HG03135 (cell line): ENCODE results near the gene TRIM16.
A peak's percentile ranks its signal among the peaks of the same experiment; 100 is the strongest.
"Not testable (repeated sequence)": the region's sequence is repeated elsewhere in the genome, so short reads cannot be mapped to it uniquely, and the experiment has no call there.

ENCODE experiments used
- ATAC-seq: cut with Tn5 transposase; IDR thresholded peaks from one replicate; pipeline ENCODE4 v1.9.1; 2021; ENCODE audit warnings: mild to moderate bottlenecking, moderate library complexity; ENCODE audit not compliant: unreplicated experiment

TRIM16 gene

GRCh38 chr17:15659236-15659635, 24.9 kb downstream of the TRIM16 start:
- no peak for ATAC-seq

GRCh38 chr17:15658296-15658695, 25.8 kb downstream of the TRIM16 start:
- ATAC-seq: no peak

- ATAC-seq: no peak
Observed at GRCh38 chr17:15657868-15658267, 26.2 kb downstream of the TRIM16 start.

- ATAC-seq: no peak
Observed at GRCh38 chr17:15654886-15655561, 29.1 kb downstream of the TRIM16 start.

DNA sequence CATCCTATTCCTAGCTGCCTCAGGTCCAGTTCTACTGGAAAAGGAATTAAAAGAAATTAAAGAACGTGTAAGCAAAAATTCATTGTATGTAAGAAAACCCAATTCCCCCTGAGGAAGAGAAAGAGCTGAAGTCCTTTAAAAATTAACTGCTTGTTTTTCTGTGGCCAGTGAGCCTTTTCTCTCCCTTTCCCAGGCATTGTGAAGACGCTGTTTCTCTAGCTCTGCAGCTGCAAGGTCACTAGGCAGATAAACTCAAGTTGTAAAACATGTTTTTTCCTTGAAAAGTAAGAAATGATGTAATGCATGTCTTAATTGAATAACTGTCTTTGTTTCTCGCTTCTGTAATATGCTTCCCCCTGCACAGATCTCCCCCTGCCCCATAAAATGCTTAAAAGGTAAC, 29.7 kb downstream of the TRIM16 start:
- ATAC-seq: not testable (repeated sequence)

DNA sequence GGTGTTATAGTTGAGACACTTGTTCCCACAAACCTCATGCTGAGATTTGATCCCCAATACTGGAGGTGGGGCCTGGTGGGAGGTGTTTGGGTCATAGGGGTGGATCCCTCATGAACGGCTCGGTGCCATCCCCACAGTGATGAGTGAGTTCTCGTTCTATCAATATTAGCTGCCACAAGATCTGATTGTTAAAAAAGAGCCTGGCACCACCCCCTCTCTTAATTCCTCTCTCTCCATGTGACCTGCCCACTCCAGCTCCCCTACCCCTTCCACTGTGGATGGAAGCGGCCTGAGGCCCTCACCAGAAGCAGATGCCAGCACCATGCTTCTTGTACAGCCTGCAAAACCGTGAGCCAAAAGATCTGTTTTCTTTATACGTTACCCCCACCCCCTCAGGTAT, 31.2 kb downstream of the TRIM16 start:
- ATAC-seq: no peak

GRCh38 chr17:15651583-15652110, 32.5 kb downstream of the TRIM16 start:
- peak; percentile 84 for ATAC-seq

DNA sequence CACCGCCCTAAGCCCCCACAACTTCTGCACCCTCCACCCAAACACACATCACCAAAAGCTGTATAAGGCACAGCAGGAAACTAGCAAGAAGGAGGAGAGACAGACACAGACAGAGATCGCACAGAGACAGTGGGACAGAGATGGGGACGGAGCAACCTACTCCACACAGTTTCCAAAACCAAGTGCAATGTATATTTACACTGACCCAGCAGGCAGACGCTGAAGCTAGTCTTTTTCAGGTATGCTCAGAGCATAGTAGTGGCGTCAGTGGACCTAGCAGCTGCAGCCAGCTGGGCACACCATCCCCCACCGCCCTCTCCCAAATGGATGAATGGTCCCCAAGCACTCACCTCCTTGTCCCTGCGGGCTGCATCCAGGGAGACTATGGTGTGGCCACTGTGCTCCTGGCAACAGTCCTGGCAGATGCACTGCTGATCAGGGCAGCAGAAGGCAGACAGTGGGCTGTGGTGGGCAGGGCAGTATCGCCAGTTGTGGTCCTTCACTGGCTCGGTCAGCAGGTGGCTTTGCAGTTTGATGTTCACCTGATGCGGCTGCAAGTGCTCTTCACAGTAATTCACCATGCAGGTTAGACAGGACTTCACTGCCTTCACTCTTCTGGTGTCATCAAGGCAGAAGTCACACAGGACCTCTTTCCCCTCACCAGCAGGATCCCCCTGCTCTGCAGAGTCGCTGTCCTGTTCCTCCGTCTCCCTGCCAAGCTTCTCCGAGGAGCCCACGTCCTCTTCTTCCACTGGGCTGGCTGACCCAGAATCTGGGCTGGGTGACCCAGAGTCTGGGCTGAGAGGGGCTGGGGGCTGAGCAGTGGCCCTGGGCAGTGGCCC, 33.1 kb downstream of the TRIM16 start:
- peak; percentile 12 for ATAC-seq

DNA sequence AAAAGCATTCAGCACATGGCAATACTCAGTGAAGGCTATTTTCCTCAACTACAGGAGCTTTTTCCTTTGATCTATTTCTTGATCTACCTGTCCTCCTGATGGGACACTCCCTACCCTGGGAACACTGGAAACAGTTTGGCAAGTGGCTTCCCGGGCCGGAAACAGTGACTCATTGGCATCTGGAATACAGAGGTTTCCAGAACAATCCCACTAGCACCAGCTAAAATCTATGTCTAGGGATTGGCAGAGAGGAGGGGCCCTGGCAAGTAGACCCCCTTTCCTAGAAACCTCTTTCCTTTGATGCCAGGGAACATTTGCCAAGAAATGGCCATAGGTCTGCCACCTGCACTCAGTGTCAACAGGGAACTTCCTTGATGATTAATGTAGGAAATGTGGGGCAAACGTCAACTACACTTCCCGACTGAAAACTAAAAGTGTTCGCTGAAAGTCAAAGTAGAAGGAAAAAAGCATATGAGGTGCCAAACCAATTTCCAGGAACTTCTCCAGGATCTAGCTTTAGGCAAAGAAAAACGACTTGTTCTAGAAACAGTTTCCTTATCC, 34.2 kb downstream of the TRIM16 start:
- ATAC-seq: no peak

DNA sequence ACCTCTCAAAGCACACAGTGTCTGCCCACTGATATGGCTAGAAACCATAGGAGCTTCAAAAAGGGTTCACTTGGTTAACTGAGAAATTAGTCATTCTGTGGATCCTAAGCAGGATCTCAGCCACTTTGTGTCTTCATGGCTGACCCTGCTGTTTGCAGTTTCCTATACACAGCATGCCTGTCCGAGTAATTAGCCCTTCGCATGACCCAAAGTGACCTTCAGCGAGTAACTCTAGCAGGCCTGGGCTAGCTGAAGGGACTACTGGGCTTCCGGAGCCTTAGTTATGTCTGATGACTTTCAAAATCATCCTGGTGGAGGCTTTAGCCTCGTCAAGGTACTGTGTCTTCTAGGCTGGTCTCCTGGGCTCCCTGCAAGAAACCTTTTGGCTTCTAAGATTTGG, 35.7 kb downstream of the TRIM16 start:
- no peak for ATAC-seq

DNA sequence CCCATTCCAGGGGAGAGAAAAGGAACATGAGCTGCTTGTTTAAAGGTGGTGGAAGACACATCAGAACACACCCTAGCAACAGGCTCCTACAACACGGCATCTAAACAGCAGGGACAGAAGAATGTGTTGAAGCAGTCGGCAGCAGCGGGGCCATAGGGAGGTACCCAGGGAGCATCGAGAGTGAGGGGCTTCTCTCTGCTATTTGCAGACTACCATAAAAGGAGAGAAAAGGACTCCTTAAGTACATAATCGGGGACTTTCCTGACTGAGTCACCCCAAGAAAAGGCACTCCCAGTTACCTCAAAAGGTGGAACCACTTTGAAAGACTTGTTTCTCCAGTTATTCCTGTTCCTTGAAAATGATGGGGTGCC, 38.2 kb downstream of the TRIM16 start:
- ATAC-seq: not testable (repeated sequence)

DNA sequence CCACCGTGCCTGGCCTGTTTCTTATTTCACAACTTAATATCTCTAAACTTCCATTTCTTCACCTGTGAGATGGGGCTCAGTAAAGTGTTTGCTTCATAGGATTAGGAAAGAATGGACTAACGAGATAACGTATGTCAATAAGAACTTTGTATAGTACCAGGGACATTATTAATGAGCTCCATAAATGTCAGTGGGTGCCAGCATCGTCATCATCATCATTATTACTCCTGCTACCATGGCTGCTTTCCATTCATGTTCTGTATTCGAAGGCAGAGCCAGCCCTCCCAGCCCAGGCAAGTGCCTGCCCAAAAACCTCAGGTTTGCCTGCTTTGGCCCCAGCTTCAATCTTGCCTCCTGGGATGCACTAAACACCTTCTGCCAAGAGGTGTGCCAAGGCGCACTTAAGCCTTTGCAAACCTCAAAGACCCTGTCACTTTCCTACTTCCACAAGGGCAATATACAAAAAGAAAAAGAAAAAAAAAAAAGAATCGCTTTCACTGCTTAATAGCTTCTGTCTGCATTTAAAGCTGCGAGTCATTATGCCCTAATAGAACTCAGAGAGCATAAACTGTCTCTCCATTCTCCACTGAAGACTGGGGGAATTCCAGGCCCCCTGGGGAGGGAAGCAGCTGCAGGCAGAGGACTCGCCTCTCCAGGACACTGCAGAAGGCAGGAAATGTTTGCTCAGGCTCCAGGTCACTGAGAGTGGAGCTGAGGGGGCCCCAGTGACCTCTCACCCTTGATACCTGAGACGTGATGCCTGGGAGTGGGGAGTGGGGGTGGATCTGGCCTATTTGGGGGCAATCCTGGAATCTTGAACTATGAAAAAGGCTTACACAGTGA, 38.8 kb downstream of the TRIM16 start:
- not testable (repeated sequence) for ATAC-seq

- not testable (repeated sequence) for ATAC-seq
Observed at GRCh38 chr17:15642505-15643251, 41.4 kb downstream of the TRIM16 start.

- ATAC-seq: not testable (repeated sequence)
Observed at GRCh38 chr17:15642014-15642413, 42.1 kb downstream of the TRIM16 start.

- not testable (repeated sequence) for ATAC-seq
Observed at GRCh38 chr17:15630930-15631453, 53.1 kb downstream of the TRIM16 start.

DNA sequence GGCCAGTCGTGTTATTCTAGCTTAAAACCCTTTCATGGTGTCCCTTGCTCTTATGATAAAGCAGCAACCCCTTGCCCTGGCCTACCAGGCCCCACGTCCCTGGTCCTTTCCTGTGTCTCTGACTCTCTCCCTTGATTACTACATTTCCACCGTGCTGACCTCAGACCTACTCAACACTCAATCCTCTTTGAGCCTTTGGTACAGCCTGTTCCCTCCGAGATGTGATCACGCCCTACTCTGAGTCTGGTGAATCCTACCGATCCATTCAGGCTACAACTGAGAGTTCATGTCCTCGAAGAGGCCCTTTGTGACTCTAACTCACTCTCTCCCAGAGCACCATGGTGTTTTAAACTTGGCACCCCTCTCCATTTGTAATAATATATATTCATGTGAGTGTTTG, 54.1 kb downstream of the TRIM16 start:
- not testable (repeated sequence) for ATAC-seq

- ATAC-seq: not testable (repeated sequence)
Observed at GRCh38 chr17:15623661-15624209, 60.4 kb downstream of the TRIM16 start.

GRCh38 chr17:15623255-15623654, 60.9 kb downstream of the TRIM16 start:
- not testable (repeated sequence) for ATAC-seq

- ATAC-seq: not testable (repeated sequence)
Observed at GRCh38 chr17:15622124-15622523, 62.0 kb downstream of the TRIM16 start.
